Sigmoid colon (tissue), 7 donors: ENCODE measurements around the gene OR2G2. TPM values are rescaled to one million over a fixed set of nuclear protein-coding genes. Genes with fewer than 3 reads are reported as not detected.

Source experiments
- DNase-seq: peaks from one replicate; pipeline ENCODE4 v3.0.0-alpha.2; 2019
- H3K27ac ChIP-seq, 4 donors: fragments of 200-600 bp; sonication (generic); one replicate each; pipeline ENCODE4 v1.5.1; 2016 to 2019; ENCODE audit warnings: mild to moderate bottlenecking in 1 of 4
- H3K27me3 ChIP-seq, 3 donors: fragments of 200-600 bp; sonication (generic); one replicate each; pipeline ENCODE4 v1.5.1; 2019; ENCODE audit warnings: mild to moderate bottlenecking in 1 of 3
- H3K36me3 ChIP-seq, 4 donors: fragments of 200-600 bp; sonication (generic); one replicate each; pipeline ENCODE4 v1.5.1; 2016 to 2019
- H3K4me1 ChIP-seq, 4 donors: fragments of 200-600 bp; sonication (generic); one replicate each; pipeline ENCODE4 v1.5.1; 2017 to 2019
- H3K4me3 ChIP-seq, 4 donors: fragments of 200-600 bp; sonication (generic); one replicate each; pipeline ENCODE4 v1.5.1; 2017 to 2019; ENCODE audit warnings: mild to moderate bottlenecking in 2 of 4, moderate library complexity in 1 of 4
- H3K9me3 ChIP-seq, 4 donors: fragments of 200-600 bp in 3 of 4; sonication (generic) in 3 of 4; one replicate each; pipeline versions ENCODE4 v1.5.1 to v1.6.1; 2013 to 2019
- CTCF ChIP-seq, 4 experiments: fragments of 450-650 bp in 3 of 4; fragments of 200-600 bp in 1 of 4; IDR thresholded peaks; one replicate each; pipeline ENCODE4 v1.5.1; 2016 to 2019; ENCODE audit warnings: antibody characterized with exemption in 4 of 4, mild to moderate bottlenecking in 3 of 4, moderate library complexity in 2 of 4
- EP300 ChIP-seq, 4 donors: sonication (generic); formaldehyde crosslinking; IDR thresholded peaks; one replicate each; pipeline ENCODE4 v1.6.1; 2017; ENCODE audit warnings: antibody characterized with exemption in 4 of 4
- POLR2A ChIP-seq, 2 donors: fragments of 450-650 bp; IDR thresholded peaks; one replicate each; pipeline ENCODE4 v1.6.1; 2016; ENCODE audit warnings: antibody characterized with exemption in 2 of 2, mild to moderate bottlenecking in 2 of 2, moderate library complexity in 2 of 2
- POLR2AphosphoS5 ChIP-seq, 4 donors: sonication (generic); formaldehyde crosslinking; IDR thresholded peaks; one replicate each; pipeline ENCODE4 v1.6.1; 2017; ENCODE audit warnings: antibody characterized with exemption in 4 of 4
- WGBS, 2 donors: extraction: QIAGEN DNeasy Blood & Tissue Kit; methylation state at CpG; one replicate each; pipeline ENCODE4 v1.1.7; 2013; 5-methylcytosine and 5-hydroxymethylcytosine counted together
- intact Hi-C: fragments of 100-400 bp; cut with DNase I; formaldehyde crosslinking; loops from one replicate; pipeline ENCODE4 v1.15.1; 2023
- polyA plus RNA-seq, 3 donors: library from polyadenylated mRNA; stranded (reverse); fragments of 200-250 nt; gene quantifications; one replicate each; pipeline ENCODE4 v1.2.3, GENCODE V29; 2013
- total RNA-seq, 4 donors: library from RNA; depleted of rRNA; stranded (reverse); fragments of >200 nt; gene quantifications; one replicate each; pipeline ENCODE4 v1.1.0, GENCODE V29; 2016
- donor health status: healthy with polysubstance abuse.
- donor health status: Bipolar disorder and iron deficiency.
- donor health status: healthy.

The OR2G2 gene
- total and polyA plus RNA-seq, 7 donors: not detected

DNA sequence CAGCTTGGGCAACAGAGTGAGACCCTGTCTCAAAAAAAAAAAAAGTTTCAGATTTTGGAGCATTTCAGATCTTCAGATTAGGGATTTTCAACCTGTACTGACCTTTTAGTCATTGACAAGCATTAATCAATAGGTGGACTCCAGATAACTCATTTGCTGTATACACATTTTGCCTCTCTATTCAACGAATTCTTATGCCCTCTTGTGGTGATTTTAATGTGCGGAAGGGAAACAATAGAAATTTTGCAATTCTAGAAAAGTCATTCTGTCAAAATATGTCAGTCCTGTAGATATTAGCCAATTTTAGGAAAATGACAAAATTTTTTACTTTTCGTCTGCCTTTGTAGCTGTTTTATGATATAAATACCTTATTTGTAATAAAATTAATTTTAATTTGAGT, 11.6 kb upstream of the OR2G2 start:
- no peak for TF ChIP-seq EP300 (IDR thresholded peaks at IDR 0.05)
- peak in 1 of 4 experiments; percentile 11 for TF ChIP-seq CTCF (IDR thresholded peaks at IDR 0.05)
- no peak for TF ChIP-seq POLR2A (IDR thresholded peaks at IDR 0.05)
- Histone ChIP-seq H3K27ac (no peak overlapping the region), H3K9me3 (no peaks in the 10 kb centered on the region), H3K27me3 (no peaks in the 10 kb centered on the region), H3K4me1 (no peaks in the 10 kb centered on the region), H3K36me3 (no peaks in the 10 kb centered on the region), H3K4me3 (no peak overlapping the region)
- intact Hi-C loops: no loop called here
- DNase-seq: no peak
- 43 to 63% methylated on average over 3 of the region's 3 CpGs for WGBS, 2 donors

GRCh38 chr1:247578946-247579460, 9.2 kb upstream of the OR2G2 start:
- H3K27me3 ChIP-seq: no peaks in the 10 kb centered on the region
- no peaks in the 10 kb centered on the region for H3K36me3 ChIP-seq
- H3K27ac ChIP-seq: no peak overlapping the region
- no peak overlapping the region for H3K4me3 ChIP-seq
- H3K9me3 ChIP-seq: no peaks in the 10 kb centered on the region
- TF ChIP-seq EP300 (IDR thresholded peaks at IDR 0.05) (no peak), POLR2AphosphoS5 (IDR thresholded peaks at IDR 0.05) (no peak), CTCF (IDR thresholded peaks at IDR 0.05) (no peak), POLR2A (IDR thresholded peaks at IDR 0.05) (no peak)
- intact Hi-C loops: no loop called here
- no peak for DNase-seq
- 89 to 95% methylated on average over 5 of the region's 5 CpGs for WGBS, 2 donors
- H3K4me1 ChIP-seq: no peaks in the 10 kb centered on the region

GRCh38 chr1:247605286-247605685, 17.1 kb downstream of the OR2G2 start, which contains the start of gene OR2G3:
Gene OR2G3, plus strand, starts transcription at chr1:247605586. Its CDS starts 0 bp downstream, at chr1:247605586.
- Histone ChIP-seq H3K4me1 (no peaks in the 10 kb centered on the region), H3K36me3 (no peaks in the 10 kb centered on the region), H3K4me3 (no peak within 1 kb of the TSS), H3K9me3 (no peaks in the 10 kb centered on the region), H3K27ac (no peak within 1 kb of the TSS), H3K27me3 (no peaks in the 10 kb centered on the region)
- intact Hi-C loops: no loop called here
- DNase-seq: no peak
- 82 to 89% methylated on average over 2 of the region's 2 CpGs for WGBS, 2 donors
- no peak for TF ChIP-seq EP300 (IDR thresholded peaks at IDR 0.05)
- TF ChIP-seq POLR2A (IDR thresholded peaks at IDR 0.05): no peak
- TF ChIP-seq CTCF (IDR thresholded peaks at IDR 0.05): no peak
- no peak for TF ChIP-seq POLR2AphosphoS5 (IDR thresholded peaks at IDR 0.05)

DNA sequence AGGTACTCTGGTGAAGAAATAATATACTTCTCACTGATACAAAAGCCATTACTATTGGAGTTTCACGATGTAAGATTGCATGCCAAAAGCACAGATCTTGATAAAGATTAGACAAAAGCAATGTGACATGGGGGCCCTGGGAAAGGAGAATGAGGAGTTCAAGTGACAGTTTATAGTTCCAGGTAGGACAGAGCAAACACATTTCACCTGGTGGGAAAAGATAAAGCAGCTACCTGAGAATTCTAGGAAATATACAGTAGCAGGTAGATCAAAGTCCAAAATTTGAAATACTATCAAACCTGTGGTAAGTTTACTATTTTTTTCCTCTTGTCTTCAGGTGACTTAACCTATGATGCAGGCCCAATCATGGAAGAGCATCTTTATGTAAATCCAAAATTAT, 25.2 kb downstream of the OR2G2 start:
- Histone ChIP-seq H3K9me3 (peaks cover 0 to 4% (median 0%) of the 10 kb centered on the region in 4 donors), H3K4me3 (no peak overlapping the region), H3K4me1 (no peaks in the 10 kb centered on the region), H3K36me3 (no peaks in the 10 kb centered on the region), H3K27ac (no peak overlapping the region), H3K27me3 (no peaks in the 10 kb centered on the region)
- 21 to 61% methylated on average over 1 of the region's 1 CpG for WGBS, 2 donors
- DNase-seq: no peak
- intact Hi-C loops: no loop called here
- TF ChIP-seq POLR2A (IDR thresholded peaks at IDR 0.05) (no peak), CTCF (IDR thresholded peaks at IDR 0.05) (no peak), POLR2AphosphoS5 (IDR thresholded peaks at IDR 0.05) (no peak), EP300 (IDR thresholded peaks at IDR 0.05) (no peak)

- no peak overlapping the region for H3K27ac ChIP-seq
- H3K36me3 ChIP-seq: no peaks in the 10 kb centered on the region
- WGBS, 2 donors: 90 to 93% methylated on average over 5 of the region's 5 CpGs
- no peak overlapping the region for H3K4me3 ChIP-seq
- no peak for TF ChIP-seq POLR2A (IDR thresholded peaks at IDR 0.05)
- no peak for TF ChIP-seq CTCF (IDR thresholded peaks at IDR 0.05)
- TF ChIP-seq EP300 (IDR thresholded peaks at IDR 0.05): no peak
- TF ChIP-seq POLR2AphosphoS5 (IDR thresholded peaks at IDR 0.05): no peak
- no peaks in the 10 kb centered on the region for H3K27me3 ChIP-seq
- intact Hi-C loops: no loop called here
- peaks cover 0 to 4% (median 0%) of the 10 kb centered on the region in 4 donors for H3K9me3 ChIP-seq
- DNase-seq: no peak
- no peaks in the 10 kb centered on the region for H3K4me1 ChIP-seq
Observed at GRCh38 chr1:247614625-247615024, 26.5 kb downstream of the OR2G2 start.
